H9 (cell line): ENCODE data around the gene SLC9A9. TPM values are rescaled to one million over a fixed set of nuclear protein-coding genes. Genes with fewer than 3 reads are reported as not detected.

Experiments
- DNase-seq: peaks from one replicate; pipeline ENCODE4 v3.0.0-alpha.2; 2017
- H2AFZ ChIP-seq: one replicate; pipeline ENCODE4 v1.6.1; 2013; ENCODE audit warnings: mild to moderate bottlenecking, low read length, control low read depth, moderate library complexity
- H2AK5ac ChIP-seq: 2 replicates; pipeline ENCODE4 v1.6.1; 2013; ENCODE audit warnings: low read length, control low read depth, mixed read lengths; ENCODE audit not compliant: insufficient read length
- H2BK120ac ChIP-seq: one replicate; pipeline ENCODE4 v1.6.1; 2013; ENCODE audit warnings: low read depth, mild to moderate bottlenecking, low read length, control low read depth, inconsistent platforms; ENCODE audit not compliant: poor library complexity, severe bottlenecking
- H2BK12ac ChIP-seq: 2 replicates; pipeline ENCODE4 v1.6.1; 2013; ENCODE audit warnings: low read length, control low read depth, mixed read lengths, low read depth; ENCODE audit not compliant: insufficient read length
- H2BK15ac ChIP-seq: 2 replicates; pipeline ENCODE4 v1.6.1; 2013; ENCODE audit warnings: low read depth, low read length, control low read depth
- H2BK20ac ChIP-seq: one replicate; pipeline ENCODE4 v1.6.1; 2013; ENCODE audit warnings: low read depth, mild to moderate bottlenecking, low read length, control low read depth, inconsistent platforms; ENCODE audit not compliant: poor library complexity, severe bottlenecking
- H2BK5ac ChIP-seq: 2 replicates; pipeline ENCODE4 v1.6.1; 2013; ENCODE audit warnings: low read length, control low read depth, mixed read lengths; ENCODE audit not compliant: insufficient read length
- H3K14ac ChIP-seq: 2 replicates; pipeline ENCODE4 v1.6.1; 2013; ENCODE audit warnings: low read length, control low read depth; ENCODE audit not compliant: insufficient read depth
- H3K18ac ChIP-seq: 2 replicates; pipeline ENCODE4 v1.6.1; 2013; ENCODE audit warnings: low read depth, mild to moderate bottlenecking, mixed read lengths, low read length, control low read depth; ENCODE audit not compliant: insufficient read length
- H3K23ac ChIP-seq: 2 replicates; pipeline ENCODE4 v1.6.1; 2013; ENCODE audit warnings: low read length, control low read depth, mixed read lengths, low read depth; ENCODE audit not compliant: insufficient read length
- H3K23me2 ChIP-seq: 2 replicates; pipeline ENCODE4 v1.6.1; 2013; ENCODE audit warnings: low read depth, mild to moderate bottlenecking, mixed read lengths, low read length, control low read depth; ENCODE audit not compliant: insufficient read length, poor library complexity, severe bottlenecking
- H3K27ac ChIP-seq: 2 replicates; pipeline ENCODE4 v1.5.1; 2013; ENCODE audit warnings: low read length, control low read depth, mixed read lengths, low read depth; ENCODE audit not compliant: insufficient read length
- H3K27me3 ChIP-seq: 2 replicates; pipeline ENCODE4 v1.6.1; 2013; ENCODE audit warnings: low read length, control low read depth, inconsistent platforms; ENCODE audit not compliant: insufficient read depth
- H3K4ac ChIP-seq: 2 replicates; pipeline ENCODE4 v1.6.1; 2013; ENCODE audit warnings: low read depth, mild to moderate bottlenecking, control low read depth, inconsistent platforms, low read length, moderate library complexity
- H3K4me1 ChIP-seq: 2 replicates; pipeline ENCODE4 v1.6.1; 2013; ENCODE audit warnings: low read length, control low read depth, inconsistent platforms; ENCODE audit not compliant: insufficient read depth
- H3K4me2 ChIP-seq: 2 replicates; pipeline ENCODE4 v1.6.1; 2013; ENCODE audit warnings: low read length, control low read depth, mixed read lengths; ENCODE audit not compliant: insufficient read length, insufficient read depth
- H3K56ac ChIP-seq: 2 replicates; pipeline ENCODE4 v1.6.1; 2013; ENCODE audit warnings: low read depth, mild to moderate bottlenecking, mixed read lengths, low read length, control low read depth; ENCODE audit not compliant: insufficient read length
- H3K79me1 ChIP-seq: 2 replicates; pipeline ENCODE4 v1.6.1; 2013; ENCODE audit warnings: low read depth, mild to moderate bottlenecking, moderate library complexity, low read length, control low read depth, inconsistent platforms; ENCODE audit not compliant: insufficient read depth, poor library complexity, severe bottlenecking
- H3K79me2 ChIP-seq: 2 replicates; pipeline ENCODE4 v1.6.1; 2013; ENCODE audit warnings: low read length, control low read depth, inconsistent platforms; ENCODE audit not compliant: insufficient read depth
- H3K9ac ChIP-seq: 2 replicates; pipeline ENCODE4 v1.6.1; 2013; ENCODE audit warnings: low read length, control low read depth, mixed read lengths; ENCODE audit not compliant: insufficient read length; ENCODE audit errors: extremely low read depth
- H3K9me3 ChIP-seq: one replicate; pipeline ENCODE4 v1.6.1; 2013; ENCODE audit warnings: low read depth, low read length, inconsistent platforms; ENCODE audit not compliant: control insufficient read depth
- H3T11ph ChIP-seq: one replicate; pipeline ENCODE4 v1.6.1; 2013; ENCODE audit warnings: mild to moderate bottlenecking, low read length, control low read depth, inconsistent platforms
- H4K20me1 ChIP-seq: one replicate; pipeline ENCODE4 v1.6.1; 2013; ENCODE audit not compliant: control insufficient read depth, insufficient read length, insufficient read depth
- H4K5ac ChIP-seq: 2 replicates; pipeline ENCODE4 v1.6.1; 2013; ENCODE audit warnings: low read depth, mild to moderate bottlenecking, mixed read lengths, low read length, control low read depth; ENCODE audit not compliant: insufficient read length
- H4K8ac ChIP-seq: replicated peaks from 2 replicates; pipeline ENCODE4 v1.6.1; 2013; ENCODE audit warnings: low read length, control low read depth, mixed read lengths, low read depth; ENCODE audit not compliant: insufficient read length
- H4K91ac ChIP-seq: 2 replicates; pipeline ENCODE4 v1.6.1; 2013; ENCODE audit warnings: low read depth, mild to moderate bottlenecking, moderate library complexity, mixed read lengths, low read length, control low read depth; ENCODE audit not compliant: insufficient read length
- H3K27ac Mint-ChIP-seq, 3 experiments: 2 replicates in 2 of 3; 3 replicates in 1 of 3; pipeline ENCODE4 v1.8.0; 2020 to 2021; ENCODE audit warnings: mixed read lengths in 3 of 3, mild to moderate bottlenecking in 1 of 3, moderate library complexity in 1 of 3
- H3K27me3 Mint-ChIP-seq: 2 replicates; pipeline ENCODE4 v1.8.0; 2021; ENCODE audit warnings: low read depth, mild to moderate bottlenecking, moderate library complexity, mixed read lengths
- H3K36me3 Mint-ChIP-seq, 3 experiments: 2 replicates in 2 of 3; 3 replicates in 1 of 3; pipeline ENCODE4 v1.8.0; 2020 to 2021; ENCODE audit warnings: low read depth in 3 of 3, mixed read lengths in 3 of 3; ENCODE audit not compliant: insufficient read depth in 1 of 3
- H3K4me1 Mint-ChIP-seq, 2 experiments: 2 replicates each; pipeline ENCODE4 v1.8.0; 2020; ENCODE audit warnings: mixed read lengths in 2 of 2
- H3K4me3 Mint-ChIP-seq, 2 experiments: 2 replicates in 1 of 2; 3 replicates in 1 of 2; pipeline ENCODE4 v1.8.0; 2020 to 2021; ENCODE audit warnings: mild to moderate bottlenecking in 2 of 2, mixed read lengths in 2 of 2, moderate library complexity in 1 of 2
- H3K9me3 Mint-ChIP-seq, 2 experiments: 2 replicates in 1 of 2; 3 replicates in 1 of 2; pipeline ENCODE4 v1.8.0; 2020; ENCODE audit warnings: mild to moderate bottlenecking in 2 of 2, mixed read lengths in 2 of 2, moderate library complexity in 1 of 2
- CTCF ChIP-seq: fragments of 200-600 bp; sonication (generic); conservative IDR thresholded peaks from 3 replicates; pipeline ENCODE4 v1.8.0; 2021; ENCODE audit warnings: antibody characterized with exemption, mild to moderate bottlenecking
- WGBS: extraction: QIAGEN DNeasy Blood & Tissue Kit; methylation state at CpG from one replicate; pipeline ENCODE4 v1.1.7; 2013; ENCODE audit warnings: missing lambda C conversion rate, low lambda C conversion rate, mixed read lengths; ENCODE audit not compliant: insufficient read length; ENCODE audit errors: extremely low coverage; 5-methylcytosine and 5-hydroxymethylcytosine counted together
- total RNA-seq: library from RNA; stranded (reverse); gene quantifications from 2 replicates; pipeline ENCODE4 v1.2.1, GENCODE V29; 2021

Gene SLC9A9
- total RNA-seq, 1 experiment from 2014 or later: 0.35 TPM

GRCh38 chr3:143396790-143397189, 451.5 kb downstream of the SLC9A9 start:
- H3K27me3 ChIP-seq: no peaks in the 10 kb centered on the region
- H3K27me3 Mint-ChIP-seq: no peaks in the 10 kb centered on the region; the same call in 1 of the 2 replicates
- no peak overlapping the region for H4K5ac ChIP-seq
- no peak overlapping the region for H3K18ac ChIP-seq
- no peak overlapping the region for H2BK12ac ChIP-seq
- H3K36me3 Mint-ChIP-seq: peaks cover 2 to 7% (median 6%) of the 10 kb centered on the region in 3 experiments; a peak in 3 of 7 replicates
- H3K56ac ChIP-seq: no peak overlapping the region
- no peak overlapping the region for H3K4me2 ChIP-seq
- H4K91ac ChIP-seq: no peak overlapping the region
- no peak for DNase-seq
- H3K4ac ChIP-seq: no peak overlapping the region
- H3K4me3 Mint-ChIP-seq: no peak overlapping the region
- H3K27ac Mint-ChIP-seq: no peak overlapping the region
- no peak overlapping the region for H2BK20ac ChIP-seq
- H3K23ac ChIP-seq: no peak overlapping the region
- peaks cover 10 to 12% of the 10 kb centered on the region in 2 experiments for H3K9me3 Mint-ChIP-seq
- H3K79me1 ChIP-seq: no peaks in the 10 kb centered on the region
- H3T11ph ChIP-seq: no peak overlapping the region
- no CpG with 5 or more reads among the region's 1 CpG for whole genome bisulfite sequencing
- no peak overlapping the region for H2AFZ ChIP-seq
- no peak overlapping the region for H2BK5ac ChIP-seq
- no peaks in the 10 kb centered on the region for H3K9me3 ChIP-seq
- TF ChIP-seq CTCF: no peak
- no peak overlapping the region for H3K27ac ChIP-seq
- no peaks in the 10 kb centered on the region for H3K4me1 ChIP-seq
- no peaks in the 10 kb centered on the region for H3K79me2 ChIP-seq
- no peak overlapping the region for H4K8ac ChIP-seq
- H2AK5ac ChIP-seq: no peak overlapping the region
- no peaks in the 10 kb centered on the region for H3K23me2 ChIP-seq
- no peaks in the 10 kb centered on the region for H4K20me1 ChIP-seq
- no peak overlapping the region for H2BK120ac ChIP-seq
- H3K14ac ChIP-seq: no peak overlapping the region
- no peaks in the 10 kb centered on the region for H3K4me1 Mint-ChIP-seq
- no peak overlapping the region for H2BK15ac ChIP-seq
- no peak overlapping the region for H3K9ac ChIP-seq
